ENCODE results near the gene MORN4. TPM values are rescaled to one million over a fixed set of nuclear protein-coding genes. Genes with fewer than 3 reads are reported as not detected.

The MORN4 gene
- total RNA-seq, 5 donors from 2014 or later (not counting 1 experiment from before 2014, with no cell fraction given): 0.84 to 4.4 (median 1.5) TPM

- ChIA-PET CTCF (interaction anchor here in 1 of 2 donors (1.1 kb wide), 1 partner anchor 11 kb away, joined by 3 read pairs; no protein-coding TSS in a partner anchor), POLR2A (interaction anchor here in 1 of 2 donors (0.5 kb wide), 1 partner anchor 28 kb away, joined by 3 read pairs; no protein-coding TSS in a partner anchor)
- Histone ChIP-seq H3K4me1 (ENCODE audit: control insufficient read depth in 1 of 2, extremely low read depth in 1 of 2, insufficient read depth in 2 of 2, low read length in 2 of 2) (no peaks in the 10 kb centered on the region), H3K27me3 (replicated peaks in 1 of 2; ENCODE audit: control insufficient read depth in 2 of 2, extremely low read depth in 1 of 2, insufficient read depth in 2 of 2, low read length in 1 of 2) (peaks cover 0 to 20% of the 10 kb centered on the region in 2 experiments), H3K4me3 (ENCODE audit: control insufficient read depth in 1 of 2, extremely low read depth in 1 of 2, low read length in 1 of 2) (no peak overlapping the region), H3K9me3 (no peaks in the 10 kb centered on the region), H3K27ac (ENCODE audit: low read length) (no peak overlapping the region), H3K36me3 (ENCODE audit: control insufficient read depth in 2 of 2, extremely low read depth in 1 of 2, insufficient read depth in 1 of 2, low read length in 1 of 2) (no peaks in the 10 kb centered on the region)
- Mint-ChIP-seq H3K9me3 (no peaks in the 10 kb centered on the region), H3K36me3 (peaks cover 2% of the 10 kb centered on the region), H3K27ac (no peak overlapping the region), H3K4me3 (no peak overlapping the region), H3K27me3 (peaks cover 0 to 2% of the 10 kb centered on the region in 2 donors), H3K4me1 (no peaks in the 10 kb centered on the region)
- DNase-seq (no peak), ATAC-seq (replicated peaks in 1 of 4) (no peak)
- WGBS (ENCODE audit: insufficient coverage): 51% methylated on average over 3 of the region's 4 CpGs
These were observed 58.8 kb downstream of the MORN4 start for GRCh38 chr10:97574374-97575126.

- ChIA-PET CTCF (no interaction called here), POLR2A (no interaction called here)
- H3K4me1 ChIP-seq (ENCODE audit: control insufficient read depth in 1 of 2, extremely low read depth in 1 of 2, insufficient read depth in 2 of 2, low read length in 2 of 2): no peaks in the 10 kb centered on the region
- Mint-ChIP-seq H3K4me1 (no peaks in the 10 kb centered on the region), H3K36me3 (peaks cover 3% of the 10 kb centered on the region), H3K4me3 (no peak overlapping the region), H3K27me3 (peaks cover 0 to 2% of the 10 kb centered on the region in 2 donors), H3K27ac (no peak overlapping the region), H3K9me3 (no peaks in the 10 kb centered on the region)
- peaks cover 0 to 20% of the 10 kb centered on the region in 2 experiments for H3K27me3 ChIP-seq (replicated peaks in 1 of 2; ENCODE audit: control insufficient read depth in 2 of 2, extremely low read depth in 1 of 2, insufficient read depth in 2 of 2, low read length in 1 of 2)
- no peak overlapping the region for H3K27ac ChIP-seq (ENCODE audit: low read length)
- no peak for DNase-seq
- WGBS (ENCODE audit: insufficient coverage): no CpG with 5 or more reads among the region's 2 CpGs
- H3K36me3 ChIP-seq (ENCODE audit: control insufficient read depth in 2 of 2, extremely low read depth in 1 of 2, insufficient read depth in 1 of 2, low read length in 1 of 2): no peaks in the 10 kb centered on the region
- no peaks in the 10 kb centered on the region for H3K9me3 ChIP-seq
- no peak overlapping the region for H3K4me3 ChIP-seq (ENCODE audit: control insufficient read depth in 1 of 2, extremely low read depth in 1 of 2, low read length in 1 of 2)
- no peak for ATAC-seq (replicated peaks in 1 of 4)
These were observed 59.6 kb downstream of the MORN4 start for GRCh38 chr10:97573672-97574071.

GRCh38 chr10:97573021-97573420 lies 60.3 kb downstream of the MORN4 start:
- POLR2A ChIA-PET: no interaction called here
- H3K27me3 Mint-ChIP-seq: peaks cover 0 to 2% of the 10 kb centered on the region in 2 donors
- H3K4me1 Mint-ChIP-seq: no peaks in the 10 kb centered on the region
- H3K4me3 Mint-ChIP-seq: no peak overlapping the region
- H3K27ac Mint-ChIP-seq: no peak overlapping the region
- ATAC-seq (replicated peaks in 1 of 4): no peak
- Histone ChIP-seq H3K4me1 (ENCODE audit: control insufficient read depth in 1 of 2, extremely low read depth in 1 of 2, insufficient read depth in 2 of 2, low read length in 2 of 2) (no peaks in the 10 kb centered on the region), H3K27ac (ENCODE audit: low read length) (no peak overlapping the region), H3K4me3 (ENCODE audit: control insufficient read depth in 1 of 2, extremely low read depth in 1 of 2, low read length in 1 of 2) (no peak overlapping the region), H3K9me3 (no peaks in the 10 kb centered on the region), H3K27me3 (replicated peaks in 1 of 2; ENCODE audit: control insufficient read depth in 2 of 2, extremely low read depth in 1 of 2, insufficient read depth in 2 of 2, low read length in 1 of 2) (peaks cover 0 to 13% of the 10 kb centered on the region in 2 experiments), H3K36me3 (ENCODE audit: control insufficient read depth in 2 of 2, extremely low read depth in 1 of 2, insufficient read depth in 1 of 2, low read length in 1 of 2) (no peaks in the 10 kb centered on the region)
- CTCF ChIA-PET: interaction anchor here in 1 of 2 donors (1.6 kb wide), 1 partner anchor 8 kb away, joined by 3 read pairs; no protein-coding TSS in a partner anchor
- DNase-seq: no peak
- no peaks in the 10 kb centered on the region for H3K9me3 Mint-ChIP-seq
- peaks cover 3% of the 10 kb centered on the region for H3K36me3 Mint-ChIP-seq
- 86% methylated on average over 1 of the region's 2 CpGs for WGBS (ENCODE audit: insufficient coverage)

GRCh38 chr10:97572214-97572989 lies 60.9 kb downstream of the MORN4 start, which contains the start of gene ANKRD2:
ANKRD2 (plus strand) TSS chr10:97572779; CDS start chr10:97572789, 10 bp downstream.
- H3K27me3 ChIP-seq (replicated peaks in 1 of 2; ENCODE audit: control insufficient read depth in 2 of 2, extremely low read depth in 1 of 2, insufficient read depth in 2 of 2, low read length in 1 of 2): peaks cover 0 to 10% of the 10 kb centered on the region in 2 experiments
- DNase-seq (peak in 30 of 35 experiments; percentile 8 to 62 (median 38)), ATAC-seq (replicated peaks in 1 of 4) (peak in 3 of 4 experiments; percentile 54 to 64 (median 58))
- Mint-ChIP-seq H3K4me1 (no peaks in the 10 kb centered on the region), H3K9me3 (no peaks in the 10 kb centered on the region), H3K4me3 (no peak within 1 kb of the TSS), H3K27ac (no peak within 1 kb of the TSS), H3K27me3 (peaks cover 0 to 2% of the 10 kb centered on the region in 2 donors), H3K36me3 (peaks cover 3% of the 10 kb centered on the region)
- no peak within 1 kb of the TSS for H3K27ac ChIP-seq (ENCODE audit: low read length)
- POLR2A ChIA-PET: no interaction called here
- no peaks in the 10 kb centered on the region for H3K4me1 ChIP-seq (ENCODE audit: control insufficient read depth in 1 of 2, extremely low read depth in 1 of 2, insufficient read depth in 2 of 2, low read length in 2 of 2)
- no peak within 1 kb of the TSS for H3K4me3 ChIP-seq (ENCODE audit: control insufficient read depth in 1 of 2, extremely low read depth in 1 of 2, low read length in 1 of 2)
- H3K36me3 ChIP-seq (ENCODE audit: control insufficient read depth in 2 of 2, extremely low read depth in 1 of 2, insufficient read depth in 1 of 2, low read length in 1 of 2): no peaks in the 10 kb centered on the region
- 78% methylated on average over 14 of the region's 16 CpGs for WGBS (ENCODE audit: insufficient coverage)
- CTCF ChIA-PET: interaction anchor here in 1 of 2 donors (0.6 to 1.6 kb wide), 2 partner anchors 9 to 162 kb away, joined by 3 to 12 read pairs; no protein-coding TSS in a partner anchor
- H3K9me3 ChIP-seq: no peaks in the 10 kb centered on the region

- POLR2A ChIA-PET: no interaction called here
- Mint-ChIP-seq H3K9me3 (no peaks in the 10 kb centered on the region), H3K36me3 (peaks cover 3% of the 10 kb centered on the region), H3K4me1 (no peaks in the 10 kb centered on the region), H3K27ac (no peak overlapping the region), H3K4me3 (no peak overlapping the region), H3K27me3 (peaks cover 0 to 2% of the 10 kb centered on the region in 2 donors)
- Histone ChIP-seq H3K4me1 (ENCODE audit: control insufficient read depth in 1 of 2, extremely low read depth in 1 of 2, insufficient read depth in 2 of 2, low read length in 2 of 2) (no peaks in the 10 kb centered on the region), H3K36me3 (ENCODE audit: control insufficient read depth in 2 of 2, extremely low read depth in 1 of 2, insufficient read depth in 1 of 2, low read length in 1 of 2) (no peaks in the 10 kb centered on the region), H3K9me3 (no peaks in the 10 kb centered on the region), H3K27ac (ENCODE audit: low read length) (no peak overlapping the region), H3K27me3 (replicated peaks in 1 of 2; ENCODE audit: control insufficient read depth in 2 of 2, extremely low read depth in 1 of 2, insufficient read depth in 2 of 2, low read length in 1 of 2) (peaks cover 0 to 10% of the 10 kb centered on the region in 2 experiments), H3K4me3 (ENCODE audit: control insufficient read depth in 1 of 2, extremely low read depth in 1 of 2, low read length in 1 of 2) (no peak overlapping the region)
- no peak for ATAC-seq (replicated peaks in 1 of 4)
- CTCF ChIA-PET: interaction anchor here in 1 of 2 donors (0.6 to 1.6 kb wide), 2 partner anchors 10 to 47 kb away, joined by 3 to 12 read pairs; no protein-coding TSS in a partner anchor
- WGBS (ENCODE audit: insufficient coverage): 92% methylated on average over 3 of the region's 3 CpGs
- no peak for DNase-seq
These were observed 61.7 kb downstream of the MORN4 start for GRCh38 chr10:97571622-97572021.

GRCh38 chr10:97570789-97571471 lies 62.4 kb downstream of the MORN4 start:
- WGBS (ENCODE audit: insufficient coverage): 80% methylated on average over 3 of the region's 5 CpGs
- H3K4me1 Mint-ChIP-seq: no peaks in the 10 kb centered on the region

More at GRCh38 chr10:97570789-97571471, 62.4 kb downstream of the MORN4 start:
- DNase-seq (no peak), ATAC-seq (replicated peaks in 1 of 4) (no peak)
- Mint-ChIP-seq H3K9me3 (no peaks in the 10 kb centered on the region), H3K27ac (no peak overlapping the region), H3K36me3 (peaks cover 3% of the 10 kb centered on the region), H3K4me3 (no peak overlapping the region), H3K27me3 (peaks cover 0 to 2% of the 10 kb centered on the region in 2 donors)
- Histone ChIP-seq H3K4me1 (ENCODE audit: control insufficient read depth in 1 of 2, extremely low read depth in 1 of 2, insufficient read depth in 2 of 2, low read length in 2 of 2) (no peaks in the 10 kb centered on the region), H3K4me3 (ENCODE audit: control insufficient read depth in 1 of 2, extremely low read depth in 1 of 2, low read length in 1 of 2) (no peak overlapping the region), H3K27me3 (replicated peaks in 1 of 2; ENCODE audit: control insufficient read depth in 2 of 2, extremely low read depth in 1 of 2, insufficient read depth in 2 of 2, low read length in 1 of 2) (peaks cover 0 to 8% of the 10 kb centered on the region in 2 experiments), H3K27ac (ENCODE audit: low read length) (no peak overlapping the region), H3K9me3 (no peaks in the 10 kb centered on the region), H3K36me3 (ENCODE audit: control insufficient read depth in 2 of 2, extremely low read depth in 1 of 2, insufficient read depth in 1 of 2, low read length in 1 of 2) (no peaks in the 10 kb centered on the region)
- ChIA-PET POLR2A (no interaction called here), CTCF (interaction anchor here in 1 of 2 donors (0.6 kb wide), 1 partner anchor 48 kb away, joined by 12 read pairs; no protein-coding TSS in a partner anchor)
